ACHN (cell line): Measurements from ENCODE around the gene RAP1GAP2.
"Not testable (repeated sequence)": the region's sequence is repeated elsewhere in the genome, so short reads cannot be mapped to it uniquely, and the experiment has no call there.

Experiments
- DNase-seq: peaks from one replicate; pipeline ENCODE4 v3.0.0-alpha.2; 2015
- in situ Hi-C: cut with HindIII; loops from 2 replicates; pipeline ENCODE4 v1.10.0; 2017; ENCODE audit warnings: low sequenced_read_pairs, low pct_ligation_motif_present, low pct_unique_long_range_greater_than_20kb

The RAP1GAP2 gene

GRCh38 chr17:3073850-3074249 lies 277.6 kb downstream of the RAP1GAP2 start:
- in situ Hi-C loops, DNase-seq: not testable (repeated sequence)
